GM19023 (cell line): ENCODE data around the gene SS18.

Experiments
- ATAC-seq: cut with Tn5 transposase; IDR thresholded peaks from one replicate; pipeline ENCODE4 v1.9.1; 2021; ENCODE audit warnings: mild to moderate bottlenecking, moderate library complexity; ENCODE audit not compliant: unreplicated experiment

The SS18 gene

GRCh38 chr18:26073758-26074157 is 16.7 kb downstream of the SS18 start:
- ATAC-seq = no peak

DNA sequence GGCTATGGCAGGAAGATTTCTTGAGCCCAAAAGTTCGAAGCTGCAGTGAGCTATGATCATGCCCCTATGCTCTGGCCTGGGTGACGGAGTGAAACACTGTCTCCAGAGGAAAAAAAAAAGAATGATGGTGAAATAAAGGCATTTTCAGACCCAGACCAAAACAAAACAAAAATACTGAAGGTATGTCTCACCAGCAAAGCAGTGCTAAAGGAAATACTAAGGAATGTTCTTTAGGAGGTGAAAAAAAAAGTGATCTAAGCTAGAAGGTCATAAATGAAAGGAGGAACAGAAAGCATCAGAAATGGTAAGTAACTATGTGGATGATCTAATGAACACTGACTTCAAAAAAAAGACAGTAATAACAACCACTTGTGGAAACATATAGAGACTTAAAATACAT is 18.7 kb downstream of the SS18 start:
- ATAC-seq = no peak

GRCh38 chr18:26071020-26071419 is 19.4 kb downstream of the SS18 start:
- ATAC-seq = no peak

GRCh38 chr18:26059357-26059756 is 31.1 kb downstream of the SS18 start:
- no peak for ATAC-seq

DNA sequence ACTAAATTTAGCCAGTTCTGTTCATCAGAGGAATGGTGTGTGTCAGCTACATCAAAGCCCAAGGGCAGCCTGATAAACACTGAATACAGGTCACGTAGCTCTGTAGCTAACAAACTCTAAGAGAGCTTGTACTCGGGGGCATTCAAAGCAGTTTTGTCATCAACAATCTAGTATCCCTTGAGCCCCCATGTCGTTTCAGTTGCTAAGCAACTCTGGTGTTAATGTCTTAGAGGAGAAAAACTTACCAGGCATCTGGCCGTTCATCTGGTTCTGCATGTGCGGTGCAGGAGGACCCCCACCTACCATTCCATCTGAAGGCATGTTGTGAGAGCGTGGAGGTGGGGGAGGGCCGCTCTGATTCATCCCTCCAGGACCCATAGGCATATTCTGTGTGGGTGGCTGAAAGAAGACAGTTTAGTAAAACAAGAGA is 33.1 kb downstream of the SS18 start:
- ATAC-seq = no peak

- no peak for ATAC-seq
Observed at GRCh38 chr18:26056291-26056690, 34.1 kb downstream of the SS18 start.

DNA sequence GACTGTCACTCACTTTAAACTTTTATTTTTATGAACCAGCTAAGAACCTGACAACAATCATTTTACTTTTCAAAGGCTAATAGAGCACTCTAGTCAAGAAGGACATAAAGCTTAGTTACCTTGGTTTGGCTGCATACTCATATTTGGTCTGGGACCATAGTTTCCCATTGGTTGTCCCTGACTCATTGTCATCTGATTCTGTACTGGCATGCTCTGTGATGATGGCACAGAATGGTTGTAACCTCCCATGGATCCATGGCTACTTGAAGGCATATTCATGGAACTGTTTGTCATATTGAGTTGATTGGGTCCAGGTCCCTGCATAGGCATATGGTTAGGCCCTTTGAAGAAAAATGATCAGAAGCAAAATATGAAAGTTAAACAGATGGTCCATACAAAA is 37.9 kb downstream of the SS18 start:
- ATAC-seq = no peak

- ATAC-seq = no peak
Observed at GRCh38 chr18:26051843-26052242, 38.6 kb downstream of the SS18 start.

- no peak for ATAC-seq
Observed at GRCh38 chr18:26046419-26047077, 43.9 kb downstream of the SS18 start.

DNA sequence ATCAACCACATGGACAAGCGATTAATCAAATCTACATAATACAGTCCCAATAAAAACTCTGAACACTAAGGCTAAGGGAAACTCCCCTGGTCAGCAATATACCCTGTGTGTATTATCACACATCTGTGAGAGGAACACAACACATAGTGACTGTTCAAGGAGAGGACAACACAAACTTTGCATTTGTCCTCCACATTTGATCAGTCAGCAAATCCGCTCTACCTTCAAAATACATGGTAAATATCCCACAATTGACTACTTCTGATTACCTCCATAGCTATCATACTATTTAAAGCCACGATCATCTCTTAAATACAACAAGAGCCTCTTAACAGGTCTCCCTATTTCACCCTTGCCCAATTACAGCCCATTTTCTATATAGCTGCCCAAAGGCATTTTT is 45.6 kb downstream of the SS18 start:
- no peak for ATAC-seq

DNA sequence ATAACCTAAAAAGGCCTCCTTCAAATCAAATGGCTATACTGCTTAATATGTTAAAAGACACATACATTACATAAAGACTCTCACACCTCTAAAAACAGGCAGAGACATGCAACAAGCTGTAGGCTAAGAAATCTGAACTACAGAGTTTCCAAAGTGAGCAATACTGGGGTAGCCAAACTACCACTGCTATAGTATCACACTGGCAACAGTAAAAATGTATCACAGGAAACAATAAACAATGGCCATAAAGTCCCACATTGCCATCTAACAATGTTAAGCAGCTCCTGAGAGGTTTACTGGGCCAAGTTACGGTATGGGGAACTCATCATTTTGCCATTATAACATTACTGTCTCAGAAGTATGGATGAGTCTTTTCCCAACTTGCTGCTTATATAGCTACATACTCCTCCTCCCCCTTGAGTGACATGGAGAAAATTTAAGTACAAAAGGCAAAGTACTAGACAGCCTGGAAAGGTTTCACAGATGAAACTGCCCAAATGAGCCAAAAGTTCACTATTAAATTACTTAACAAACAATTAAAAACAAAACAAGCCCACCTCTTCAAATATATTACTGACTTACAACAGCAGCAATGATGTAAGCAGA is 50.3 kb downstream of the SS18 start:
- ATAC-seq = no peak

DNA sequence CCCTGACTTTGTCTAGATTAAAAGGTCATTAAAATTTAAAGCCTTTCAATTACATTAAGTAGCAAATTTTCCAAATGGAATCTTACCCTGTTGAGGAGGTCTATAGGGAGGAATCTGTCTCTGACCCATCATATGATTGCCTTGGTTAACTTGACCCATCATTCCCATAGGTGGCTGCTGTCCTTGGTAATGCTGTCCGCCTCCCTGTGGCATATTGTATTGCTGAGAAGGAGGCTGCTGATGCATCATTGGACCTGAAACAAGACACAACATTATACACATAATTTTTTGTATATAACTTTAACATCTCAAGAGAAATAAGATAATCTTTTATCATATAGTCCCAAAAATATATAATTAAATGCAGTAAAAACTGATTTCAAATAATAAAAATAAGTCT is 51.2 kb downstream of the SS18 start:
- ATAC-seq = no peak

- ATAC-seq = no peak
Observed at GRCh38 chr18:26036635-26037034, 53.8 kb downstream of the SS18 start.

- ATAC-seq = no peak
Observed at GRCh38 chr18:26034850-26035497, 55.4 kb downstream of the SS18 start.

DNA sequence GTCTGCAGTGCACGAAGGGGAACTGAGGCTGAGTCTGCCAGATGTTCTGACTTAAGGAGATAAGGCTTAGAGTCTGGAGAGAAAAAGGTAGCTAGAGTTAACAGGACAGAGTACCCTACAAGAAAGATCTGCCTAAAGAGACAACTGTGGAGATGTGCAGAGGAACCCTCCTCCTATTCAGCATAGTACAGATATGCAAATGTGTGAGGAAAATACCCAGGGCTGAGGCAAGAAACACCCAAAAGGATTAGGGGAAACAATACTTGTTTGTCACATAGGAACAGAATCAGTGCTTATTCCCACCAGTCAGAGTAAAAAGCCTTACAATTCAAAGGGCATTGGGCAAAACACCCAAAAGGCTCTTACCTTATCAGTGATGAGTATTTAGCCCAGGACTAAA is 67.8 kb downstream of the SS18 start:
- ATAC-seq = no peak

GRCh38 chr18:26021061-26021754 is 69.2 kb downstream of the SS18 start:
- ATAC-seq = no peak

GRCh38 chr18:26017929-26018328 is 72.5 kb downstream of the SS18 start:
- ATAC-seq = no peak

DNA sequence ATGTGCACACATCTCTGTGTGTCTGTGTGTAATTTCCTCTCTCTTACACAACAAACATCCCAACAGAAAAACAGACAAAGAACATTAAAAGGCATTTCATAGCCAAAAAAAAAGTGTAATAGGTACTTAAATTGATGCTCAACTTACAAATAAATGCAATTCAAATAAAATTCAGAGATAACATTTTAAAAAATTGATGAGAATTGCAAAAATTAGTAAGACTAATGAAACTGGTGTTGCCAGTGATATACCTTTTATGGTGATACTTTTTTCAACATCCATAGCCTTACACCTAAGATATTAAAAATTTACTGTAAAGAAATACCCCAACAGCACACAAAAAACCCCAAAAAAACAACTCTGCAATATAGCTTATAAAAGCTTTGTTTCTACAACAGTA is 76.0 kb downstream of the SS18 start:
- no peak for ATAC-seq

DNA sequence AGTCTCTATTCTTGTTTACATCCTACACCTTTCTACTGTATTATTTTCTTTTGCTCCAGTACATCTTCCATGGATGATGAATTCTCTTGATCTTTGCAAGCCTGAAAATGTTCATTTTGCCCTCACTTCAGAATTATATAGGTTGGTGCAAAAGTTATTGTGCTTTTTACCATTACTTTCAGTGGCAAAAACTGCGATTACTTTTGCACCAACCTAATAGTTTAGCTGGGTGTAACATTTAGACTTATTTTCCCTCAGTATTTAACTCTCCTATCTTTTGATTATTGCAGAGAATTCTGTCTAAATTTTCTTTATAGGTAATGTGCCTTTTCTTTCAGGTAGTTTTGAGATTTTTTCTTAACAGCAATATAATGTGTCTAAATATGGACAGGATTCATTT is 81.8 kb downstream of the SS18 start:
- no peak for ATAC-seq

- ATAC-seq = no peak
Observed at GRCh38 chr18:26008096-26008495, 82.3 kb downstream of the SS18 start.

- ATAC-seq = no peak
Observed at GRCh38 chr18:26005950-26006349, 84.5 kb downstream of the SS18 start.

- ATAC-seq = no peak
Observed at GRCh38 chr18:26004832-26005231, 85.6 kb downstream of the SS18 start.
